SKM-1 (cell line): ENCODE data around the gene PEX11G.

Experiments used
- DNase-seq: peaks from one replicate; lab custom pipeline; 2025; ENCODE audit not compliant: unreplicated experiment; lab: John Stamatoyannopoulos, UW

PEX11G gene

DNA sequence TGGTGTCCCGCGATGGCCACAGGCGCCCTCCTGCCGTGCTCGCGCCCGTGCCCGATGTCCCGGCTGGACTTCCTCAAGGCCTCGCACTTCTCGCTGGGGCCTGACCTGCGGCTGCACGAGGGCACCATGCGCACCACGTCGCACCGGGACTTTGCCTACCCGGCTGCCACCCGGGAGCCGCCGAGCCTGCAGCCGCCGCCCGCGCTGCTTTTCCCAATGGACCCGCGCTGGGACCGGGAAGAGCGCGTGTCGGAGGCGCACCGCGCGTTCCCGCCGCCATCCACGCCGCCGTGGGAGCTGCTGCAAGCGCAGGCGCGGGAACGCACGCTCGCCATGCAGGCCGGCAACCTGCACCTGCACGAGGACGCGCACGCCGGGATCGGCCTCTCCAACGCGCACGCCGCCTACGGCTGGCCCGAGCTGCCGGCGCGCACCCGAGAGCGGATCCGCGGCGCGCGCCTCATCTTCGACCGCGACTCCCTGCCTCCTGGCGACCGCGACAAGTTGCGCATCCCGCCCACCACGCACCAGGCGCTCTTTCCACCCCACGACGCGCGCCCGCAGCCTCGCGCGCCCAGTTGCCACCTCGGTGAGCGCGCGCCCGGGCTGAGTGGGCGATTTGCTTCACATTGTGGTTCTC lies 12.1 kb upstream of the PEX11G start:
- DNase-seq: peak; percentile 21

DNA sequence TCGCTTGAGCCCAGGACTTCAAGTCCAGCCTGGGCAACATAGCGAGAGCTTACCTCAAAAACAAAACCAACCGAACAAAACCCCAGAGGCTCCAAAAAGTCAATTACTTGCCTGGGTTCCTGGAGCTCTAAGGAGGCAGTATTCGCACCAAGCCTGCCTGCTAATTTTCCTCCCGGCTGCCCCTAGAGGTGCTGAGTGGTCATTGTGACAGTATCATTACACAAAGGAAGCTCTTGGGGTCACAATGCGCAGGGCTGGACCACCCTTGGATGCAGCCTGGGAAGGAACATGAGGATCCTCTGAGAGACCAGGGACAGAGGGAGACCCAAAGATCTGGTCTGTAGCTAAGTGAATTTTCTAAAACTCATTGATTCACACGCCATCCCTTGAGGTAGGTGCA lies 8.5 kb upstream of the PEX11G start:
- peak; percentile 17 for DNase-seq

DNA sequence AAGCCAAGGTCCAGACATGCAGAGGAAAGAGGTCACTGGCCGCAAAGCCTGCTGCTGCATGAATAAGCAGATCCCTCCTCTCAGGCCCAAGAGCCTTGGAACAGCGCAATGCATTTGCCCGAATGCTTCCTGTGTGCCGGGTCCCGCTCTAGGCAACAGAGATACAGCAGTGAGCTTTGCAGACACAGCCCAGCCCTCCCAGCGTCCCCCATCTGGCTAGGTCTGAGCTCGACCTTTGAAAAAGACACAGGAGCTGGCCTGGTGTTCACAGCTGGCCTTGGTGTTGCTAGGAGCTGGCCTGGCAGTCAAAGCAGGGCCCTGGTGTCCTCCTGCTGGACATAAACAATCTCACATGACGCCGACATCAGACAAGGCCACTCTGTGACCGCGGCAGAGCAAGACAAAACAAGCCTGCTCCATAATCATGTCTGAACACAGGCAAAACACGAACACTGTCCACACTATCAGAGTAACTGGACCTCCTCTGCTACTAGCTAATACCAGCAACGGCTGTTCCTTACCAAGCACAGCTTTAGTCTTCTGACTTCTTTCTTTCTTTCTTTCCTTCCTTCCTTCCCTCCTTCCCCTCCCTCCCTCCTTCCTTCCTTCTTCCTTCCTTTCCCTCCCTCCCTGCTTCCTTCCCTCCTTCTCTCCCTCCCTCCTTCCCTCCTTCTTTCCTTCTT lies 5.7 kb upstream of the PEX11G start:
- DNase-seq: no peak

- DNase-seq: no peak
These were observed 3.7 kb upstream of the PEX11G start for GRCh38 chr19:7492558-7492957.

- peak; percentile 87 for DNase-seq
These were observed 3.3 kb upstream of the PEX11G start for GRCh38 chr19:7492142-7492541.

- DNase-seq: no peak
These were observed 792 bp upstream of the PEX11G start for GRCh38 chr19:7489609-7490044.

GRCh38 chr19:7486923-7487322 lies 1.9 kb downstream of the PEX11G start:
- DNase-seq: no peak

GRCh38 chr19:7483720-7484201 lies 5.1 kb downstream of the PEX11G start:
- DNase-seq: no peak

DNA sequence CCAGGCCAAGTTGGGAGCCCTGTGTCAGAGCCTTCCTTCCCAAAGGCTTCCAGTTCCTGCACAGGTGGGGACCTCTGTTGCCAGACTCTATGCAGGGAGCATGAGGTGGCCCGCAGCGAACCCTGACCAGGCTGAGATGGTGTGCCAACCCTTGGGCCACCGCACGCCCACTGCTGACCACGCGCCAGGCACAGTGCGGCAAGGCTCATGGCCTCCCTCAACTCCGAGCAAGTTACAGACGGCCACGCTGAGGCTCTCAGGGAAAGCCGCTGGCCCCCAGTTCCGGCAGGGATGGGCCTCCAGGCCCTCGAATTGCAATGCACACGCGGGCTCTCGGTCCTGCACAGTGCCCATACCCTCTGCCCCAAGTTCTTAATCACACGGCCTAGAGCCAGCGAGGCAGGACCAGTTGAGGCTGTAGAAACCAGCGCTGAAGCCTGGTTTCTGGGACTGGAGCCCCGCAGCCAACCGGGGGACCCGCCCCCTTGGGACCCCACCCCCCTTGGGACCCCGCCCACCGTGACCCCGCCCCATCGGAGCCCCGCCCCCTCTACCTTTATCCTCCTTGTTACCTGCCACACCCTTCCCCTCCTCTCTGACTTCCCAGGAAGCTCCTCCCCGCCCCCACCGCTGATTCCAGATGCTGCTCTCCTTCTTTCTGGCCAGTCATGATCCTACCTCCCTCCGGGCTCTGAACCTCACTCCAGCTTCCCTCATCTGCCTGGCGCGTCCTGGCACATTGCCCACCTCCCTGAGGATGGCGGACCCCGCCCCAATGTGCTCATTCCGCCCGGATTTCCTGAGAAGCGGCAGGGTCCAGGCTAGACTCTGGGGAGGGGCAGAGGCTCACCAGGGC lies 6.0 kb downstream of the PEX11G start:
- DNase-seq: no peak

- no peak for DNase-seq
These were observed 7.9 kb downstream of the PEX11G start for GRCh38 chr19:7480970-7481255.

DNA sequence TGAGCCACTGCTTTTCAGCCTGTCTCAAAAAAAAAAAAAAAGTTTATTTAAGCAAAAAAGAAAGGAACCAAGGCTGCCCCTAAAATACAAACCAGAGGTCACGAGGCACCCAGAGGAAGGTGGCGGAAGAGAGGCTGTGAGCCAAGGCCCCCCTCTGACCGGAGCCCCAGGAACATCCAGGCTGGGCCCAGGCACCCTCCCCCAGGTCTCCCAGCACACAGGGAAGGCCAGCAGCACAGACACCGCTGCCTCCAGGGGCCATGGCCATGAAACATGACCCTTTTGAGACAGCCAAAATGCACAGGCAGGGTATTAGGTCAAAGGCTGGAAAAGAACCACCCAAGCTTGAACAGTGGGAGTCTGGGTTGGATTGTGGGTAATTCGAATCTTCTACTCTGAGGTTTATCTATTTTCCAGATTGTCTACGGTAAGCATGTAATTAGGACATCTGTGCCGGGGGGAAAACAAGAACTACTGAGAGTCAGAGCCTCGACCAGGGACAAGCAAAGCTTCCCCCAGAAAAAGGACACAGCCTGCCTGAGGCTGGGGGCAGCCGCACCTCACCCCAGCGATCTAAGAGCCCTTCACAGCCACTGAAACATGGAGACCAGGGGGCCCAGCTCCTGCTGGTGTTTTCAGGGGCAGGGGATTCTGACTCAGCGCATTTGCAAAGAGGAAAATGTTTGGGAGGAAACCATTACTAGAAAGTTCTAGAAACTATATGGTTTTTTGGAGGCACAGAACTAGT lies 8.4 kb downstream of the PEX11G start:
- DNase-seq: no peak

DNA sequence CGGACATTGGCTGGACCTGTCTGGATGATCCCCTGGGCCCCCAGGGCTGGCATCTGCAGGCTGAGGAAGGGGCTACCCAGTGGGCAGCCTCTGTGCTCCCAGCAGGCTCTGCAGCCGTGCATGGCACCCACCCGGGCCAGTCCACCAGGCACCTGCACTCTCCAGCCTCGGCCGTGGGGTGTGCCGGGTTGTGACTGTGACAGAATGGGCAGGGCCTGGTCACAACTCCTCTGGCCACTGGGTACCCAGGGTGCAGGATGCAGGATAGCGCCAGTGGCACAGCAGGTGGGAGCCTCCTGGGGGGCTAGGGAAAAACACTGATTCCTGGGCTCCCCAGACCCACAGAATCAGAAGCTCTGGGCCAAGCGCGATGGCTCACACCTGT lies 10.0 kb downstream of the PEX11G start:
- DNase-seq: no peak

GRCh38 chr19:7478173-7478842 lies 10.5 kb downstream of the PEX11G start:
- DNase-seq: no peak

GRCh38 chr19:7477758-7478157 lies 11.1 kb downstream of the PEX11G start:
- no peak for DNase-seq

DNA sequence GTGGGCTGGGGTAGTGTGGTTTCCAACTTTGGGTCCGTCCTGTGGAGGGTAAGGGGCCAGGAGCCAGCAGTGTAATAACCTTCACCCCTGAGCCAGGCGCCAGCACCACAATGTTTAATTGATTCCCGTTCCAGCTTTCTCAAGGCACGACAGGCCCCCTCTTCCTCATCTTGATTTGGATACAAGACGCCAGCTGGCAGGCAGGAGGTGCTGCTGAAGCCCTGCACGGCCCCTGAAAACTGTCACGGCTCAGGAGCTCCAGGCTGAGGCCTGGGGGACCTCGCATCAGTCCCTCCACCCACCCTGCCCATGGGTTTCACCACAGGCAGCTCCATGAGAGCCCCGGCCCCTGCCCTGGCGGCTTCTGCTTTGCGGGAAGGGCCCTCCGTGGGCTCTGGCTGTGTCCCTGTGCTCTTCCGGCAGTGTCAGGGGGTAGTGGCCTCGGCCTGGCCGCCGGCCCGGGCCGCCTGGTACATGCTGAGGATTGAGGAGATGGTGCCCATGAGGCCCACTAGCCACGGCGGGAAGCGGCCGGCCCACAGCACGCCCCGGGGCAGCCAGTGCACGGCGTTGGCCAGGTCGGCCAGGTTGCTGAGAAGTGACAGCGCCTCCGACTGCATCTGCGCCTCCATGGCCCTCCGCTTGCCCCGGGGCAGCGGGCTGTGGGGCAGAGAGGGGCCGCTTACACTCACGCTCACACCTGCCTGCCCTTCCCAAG lies 11.9 kb downstream of the PEX11G start:
- DNase-seq: no peak

DNA sequence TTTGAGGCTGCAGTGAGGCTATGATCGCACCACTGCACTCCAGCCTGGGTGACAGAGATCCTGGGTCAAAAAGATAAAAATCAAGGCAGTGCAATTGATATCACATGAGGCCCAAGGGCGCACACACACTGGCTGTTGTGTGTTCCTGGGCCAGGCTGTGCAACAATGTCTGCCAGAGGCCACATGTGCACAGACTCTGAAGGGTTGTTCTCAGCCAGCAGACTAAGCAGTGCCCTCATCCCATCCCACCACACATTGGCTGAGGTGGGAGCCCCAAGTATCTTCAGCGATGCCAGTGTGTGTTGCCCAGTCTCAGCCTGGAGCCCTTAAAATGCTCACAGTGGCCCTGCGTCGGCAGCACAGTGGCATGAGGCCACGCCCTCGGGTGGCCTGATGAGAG lies 12.6 kb downstream of the PEX11G start:
- DNase-seq: no peak

GRCh38 chr19:7475665-7476064 lies 13.2 kb downstream of the PEX11G start:
- no peak for DNase-seq

DNA sequence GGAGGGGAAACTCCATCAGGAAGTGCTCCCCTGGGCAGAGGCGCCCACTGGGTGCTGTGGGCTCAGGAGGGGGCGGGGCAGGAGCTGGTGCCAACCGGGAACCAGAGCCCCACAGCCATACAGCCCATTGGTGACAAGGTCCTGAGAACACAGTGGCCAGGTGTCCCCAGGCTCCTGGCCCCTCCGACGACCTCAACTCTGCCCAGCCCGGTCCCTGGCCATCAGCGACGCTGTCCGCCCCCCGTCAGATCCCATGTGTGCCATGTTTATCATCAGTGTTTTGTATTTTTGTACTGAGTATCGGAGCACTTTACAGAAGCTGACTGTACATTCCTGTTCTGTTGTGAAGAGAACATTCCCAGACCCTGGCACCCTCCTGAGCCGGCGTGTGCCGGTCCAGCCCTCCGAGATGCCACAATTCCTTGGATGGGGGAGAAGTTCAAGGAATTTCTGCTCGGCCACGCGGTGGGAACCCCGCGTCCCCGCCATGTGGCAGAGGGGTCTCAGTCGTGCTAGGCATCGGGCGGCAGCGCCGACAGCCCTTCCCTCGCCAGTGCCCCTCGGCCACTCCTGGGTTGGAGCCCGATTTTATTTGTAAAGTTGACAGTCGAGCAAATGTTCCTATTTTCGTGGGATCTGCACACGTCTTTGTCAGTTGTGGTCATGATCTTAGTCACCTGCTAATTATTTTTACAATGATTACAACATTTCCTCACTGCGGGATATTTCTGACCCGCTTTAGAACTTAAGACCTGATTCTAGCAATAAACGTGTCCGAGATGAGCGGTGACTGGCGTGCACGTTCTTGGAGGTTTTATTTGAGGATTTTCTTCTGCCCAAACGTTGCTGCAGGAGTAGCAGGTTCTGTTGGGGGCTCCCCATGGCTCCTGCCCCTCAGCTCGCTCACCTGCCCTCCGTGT lies 16.9 kb downstream of the PEX11G start:
- no peak for DNase-seq
